Measurements from ENCODE around the gene PERP. TPM values are rescaled to one million over a fixed set of nuclear protein-coding genes. Genes with fewer than 3 reads are reported as not detected.
A peak's percentile ranks its signal among the peaks of the same experiment; 100 is the strongest.
"Not testable (repeated sequence)": the region's sequence is repeated elsewhere in the genome, so short reads cannot be mapped to it uniquely, and the experiment has no call there.

PERP gene
- polyA plus RNA-seq, 2 of the 4 experiments (the other 2 are of a cell fraction) = 48.3 to 67.2 TPM

GRCh38 chr6:138084904-138085838 is 22.0 kb downstream of the PERP start:
- Histone ChIP-seq H3K4me1 (peaks cover 43% of the 10 kb centered on the region), H3K27ac (peak overlapping the region; percentile 73 to 84), H3K4me2 (no peak overlapping the region), H3K9me3 (0 out of 3 replicates have a peak, but pooled peaks cover 3% of the 10 kb centered on the region), H3K4me3 (no peak overlapping the region)
- ChIA-PET POLR2A (no interaction called here), CTCF (interaction anchor here (0.9 to 1.6 kb wide), 2 partner anchors 21 to 81 kb away, joined by 3 to 6 read pairs; no protein-coding TSS in a partner anchor)
- FAIRE-seq (no peak), ATAC-seq (no peak), DNase-seq (ENCODE audit: low read depth in 1 of 2, low spot score in 1 of 2) (no peak)
- TF ChIP-seq RARB (CRISPR knock-in tag; IDR thresholded peaks at IDR 0.05) (no peak), EHMT2 (IDR thresholded peaks at IDR 0.05; ENCODE audit: low read depth) (no peak), RCOR1 (IDR thresholded peaks at IDR 0.05; ENCODE audit: low read depth, low read length) (no peak), ESRRA (IDR thresholded peaks at IDR 0.05; ENCODE audit: borderline replicate concordance, low read length) (no peak), NPAS2 (CRISPR knock-in tag; IDR thresholded peaks at IDR 0.05; ENCODE audit: borderline replicate concordance) (no peak), HOXA7 (CRISPR knock-in tag; IDR thresholded peaks at IDR 0.05) (no peak), BHLHE40 (IDR thresholded peaks at IDR 0.05; ENCODE audit: low read depth, low read length) (no peak), GATA3 (IDR thresholded peaks at IDR 0.05; ENCODE audit: borderline replicate concordance) (no peak), MAZ (IDR thresholded peaks at IDR 0.05; ENCODE audit: borderline replicate concordance, low read depth, low read length) (no peak), HES2 (IDR thresholded peaks at IDR 0.05) (no peak), EP300 (IDR thresholded peaks at IDR 0.05) (no peak), NFE2L2 (conservative IDR thresholded peaks at IDR 0.05; ENCODE audit: low read length) (no peak), NR3C1 (IDR thresholded peaks at IDR 0.05) (no peak), TFCP2L1 (CRISPR knock-in tag; IDR thresholded peaks at IDR 0.05) (no peak), SREBF2 (IDR thresholded peaks at IDR 0.05) (no peak)
- TF ChIP-seq, protein P1, sequence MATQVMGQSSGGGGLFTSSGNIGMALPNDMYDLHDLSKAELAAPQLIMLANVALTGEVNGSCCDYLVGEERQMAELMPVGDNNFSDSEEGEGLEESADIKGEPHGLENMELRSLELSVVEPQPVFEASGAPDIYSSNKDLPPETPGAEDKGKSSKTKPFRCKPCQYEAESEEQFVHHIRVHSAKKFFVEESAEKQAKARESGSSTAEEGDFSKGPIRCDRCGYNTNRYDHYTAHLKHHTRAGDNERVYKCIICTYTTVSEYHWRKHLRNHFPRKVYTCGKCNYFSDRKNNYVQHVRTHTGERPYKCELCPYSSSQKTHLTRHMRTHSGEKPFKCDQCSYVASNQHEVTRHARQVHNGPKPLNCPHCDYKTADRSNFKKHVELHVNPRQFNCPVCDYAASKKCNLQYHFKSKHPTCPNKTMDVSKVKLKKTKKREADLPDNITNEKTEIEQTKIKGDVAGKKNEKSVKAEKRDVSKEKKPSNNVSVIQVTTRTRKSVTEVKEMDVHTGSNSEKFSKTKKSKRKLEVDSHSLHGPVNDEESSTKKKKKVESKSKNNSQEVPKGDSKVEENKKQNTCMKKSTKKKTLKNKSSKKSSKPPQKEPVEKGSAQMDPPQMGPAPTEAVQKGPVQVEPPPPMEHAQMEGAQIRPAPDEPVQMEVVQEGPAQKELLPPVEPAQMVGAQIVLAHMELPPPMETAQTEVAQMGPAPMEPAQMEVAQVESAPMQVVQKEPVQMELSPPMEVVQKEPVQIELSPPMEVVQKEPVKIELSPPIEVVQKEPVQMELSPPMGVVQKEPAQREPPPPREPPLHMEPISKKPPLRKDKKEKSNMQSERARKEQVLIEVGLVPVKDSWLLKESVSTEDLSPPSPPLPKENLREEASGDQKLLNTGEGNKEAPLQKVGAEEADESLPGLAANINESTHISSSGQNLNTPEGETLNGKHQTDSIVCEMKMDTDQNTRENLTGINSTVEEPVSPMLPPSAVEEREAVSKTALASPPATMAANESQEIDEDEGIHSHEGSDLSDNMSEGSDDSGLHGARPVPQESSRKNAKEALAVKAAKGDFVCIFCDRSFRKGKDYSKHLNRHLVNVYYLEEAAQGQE (IDR thresholded peaks at IDR 0.05) = no peak
- WGBS (ENCODE audit: missing lambda C conversion rate) = 91% methylated on average over 10 of the region's 10 CpGs

GRCh38 chr6:138082232-138082631 is 25.0 kb downstream of the PERP start:
- no peak overlapping the region for H3K4me2 ChIP-seq
- TF ChIP-seq, protein P2, sequence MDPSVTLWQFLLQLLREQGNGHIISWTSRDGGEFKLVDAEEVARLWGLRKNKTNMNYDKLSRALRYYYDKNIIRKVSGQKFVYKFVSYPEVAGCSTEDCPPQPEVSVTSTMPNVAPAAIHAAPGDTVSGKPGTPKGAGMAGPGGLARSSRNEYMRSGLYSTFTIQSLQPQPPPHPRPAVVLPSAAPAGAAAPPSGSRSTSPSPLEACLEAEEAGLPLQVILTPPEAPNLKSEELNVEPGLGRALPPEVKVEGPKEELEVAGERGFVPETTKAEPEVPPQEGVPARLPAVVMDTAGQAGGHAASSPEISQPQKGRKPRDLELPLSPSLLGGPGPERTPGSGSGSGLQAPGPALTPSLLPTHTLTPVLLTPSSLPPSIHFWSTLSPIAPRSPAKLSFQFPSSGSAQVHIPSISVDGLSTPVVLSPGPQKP (IDR thresholded peaks at IDR 0.05; ENCODE audit: low read depth, low read length) = no peak
- no peak for TF ChIP-seq NPAS2 (CRISPR knock-in tag; IDR thresholded peaks at IDR 0.05; ENCODE audit: borderline replicate concordance)
- TF ChIP-seq ATOH8 (CRISPR knock-in tag; IDR thresholded peaks at IDR 0.05; ENCODE audit: low read depth) = no peak
- no peak for TF ChIP-seq HEYL (CRISPR knock-in tag; IDR thresholded peaks at IDR 0.05)
- TF ChIP-seq TFCP2L1 (CRISPR knock-in tag; IDR thresholded peaks at IDR 0.05) = no peak
- no peak for DNase-seq (ENCODE audit: low read depth in 1 of 2, low spot score in 1 of 2)
- no peak for FAIRE-seq
- no peak for ATAC-seq
- ChIA-PET CTCF (interaction anchor here (0.6 to 2.3 kb wide), 3 partner anchors 52 to 80 kb away, joined by 3 to 6 read pairs (median 4); no protein-coding TSS in a partner anchor), POLR2A (no interaction called here)
- H3K9me3 ChIP-seq = 0 out of 3 replicates have a peak, but pooled peaks cover 3% of the 10 kb centered on the region
- peaks cover 18% of the 10 kb centered on the region for H3K4me1 ChIP-seq
- WGBS (ENCODE audit: missing lambda C conversion rate) = 95% methylated on average over 11 of the region's 12 CpGs
- H3K4me3 ChIP-seq = no peak overlapping the region
- H3K27ac ChIP-seq = no peak overlapping the region

- H3K27ac ChIP-seq; H3K9me3 ChIP-seq; H3K4me3 ChIP-seq; FAIRE-seq; ATAC-seq; H3K4me2 ChIP-seq; POLR2A ChIA-PET; H3K4me1 ChIP-seq; DNase-seq (ENCODE audit: low read depth in 1 of 2, low spot score in 1 of 2): not testable (repeated sequence)
- CTCF ChIA-PET = interaction anchor here (1.1 kb wide), 1 partner anchor 27 kb away, joined by 3 read pairs; no protein-coding TSS in a partner anchor
Measured at GRCh38 chr6:138079556-138079955, 27.7 kb downstream of the PERP start.

All from A549 (cell line).